SU-DHL-6 (cell line): ENCODE results near the gene OR10A3.

ENCODE experiments used
- H2AFZ ChIP-seq: fragments of 200-600 bp; sonication (generic); 2 replicates; pipeline ENCODE4 v1.6.1; 2014; ENCODE audit warnings: low read depth, mild to moderate bottlenecking, moderate library complexity, mixed read lengths, antibody characterized with exemption, low read length; ENCODE audit not compliant: severe bottlenecking
- H3F3A ChIP-seq: fragments of 200-600 bp; shearing (Covaris generic); 2 replicates; pipeline ENCODE4 v1.6.0; 2016; ENCODE audit warnings: antibody characterized with exemption, mild to moderate bottlenecking; ENCODE audit not compliant: insufficient read depth
- H3K27ac ChIP-seq: fragments of 200-600 bp; sonication (generic); 2 replicates; pipeline ENCODE4 v1.5.1; 2016; ENCODE audit warnings: low read depth, mild to moderate bottlenecking, low read length, moderate library complexity, mixed read lengths
- H3K27me3 ChIP-seq: fragments of 200-600 bp; sonication (generic), shearing (Covaris generic); 2 replicates; pipeline ENCODE4 v1.6.0; 2014; ENCODE audit warnings: mild to moderate bottlenecking, low read length
- H3K36me3 ChIP-seq: fragments of 200-600 bp; sonication (generic); 2 replicates; pipeline ENCODE4 v1.6.1; 2014; ENCODE audit warnings: mild to moderate bottlenecking, low read length, mixed read lengths
- H3K4me2 ChIP-seq: fragments of 300-600, 200-600 bp; shearing (Covaris generic), sonication (generic); 2 replicates; pipeline ENCODE4 v1.6.0; 2014; ENCODE audit warnings: low read length, low read depth, mild to moderate bottlenecking; ENCODE audit not compliant: poor library complexity, severe bottlenecking
- H3K4me3 ChIP-seq: fragments of 200-600 bp; sonication (generic); 2 replicates; pipeline ENCODE4 v1.5.1; 2014; ENCODE audit warnings: antibody characterized with exemption, low read length, mild to moderate bottlenecking, mixed read lengths; ENCODE audit not compliant: insufficient read depth, poor library complexity, severe bottlenecking
- H3K79me2 ChIP-seq: fragments of 200-600 bp; sonication (generic); 2 replicates; pipeline ENCODE4 v1.6.1; 2014; ENCODE audit warnings: mild to moderate bottlenecking, low read length, moderate library complexity; ENCODE audit not compliant: insufficient read depth
- H3K9ac ChIP-seq: fragments of 200-600 bp; sonication (generic); 2 replicates; pipeline ENCODE4 v1.7.0; 2014; ENCODE audit warnings: mild to moderate bottlenecking, low read length
- H3K9me2 ChIP-seq: fragments of 200-600 bp; sonication (generic); replicated peaks from 2 replicates; pipeline ENCODE4 v1.6.1; 2014; ENCODE audit warnings: low read length; ENCODE audit not compliant: insufficient read depth
- H3K9me3 ChIP-seq: fragments of 200-600 bp; sonication (generic); 2 replicates; pipeline ENCODE4 v1.6.1; 2014; ENCODE audit warnings: low read length, mixed read lengths; ENCODE audit not compliant: insufficient read depth
- H4K20me1 ChIP-seq: fragments of 200-600 bp; sonication (generic); 2 replicates; pipeline ENCODE4 v1.6.1; 2014; ENCODE audit warnings: low read depth, mild to moderate bottlenecking, antibody characterized with exemption, low read length, moderate library complexity, mixed read lengths
- CTCF ChIP-seq: fragments of 200-600 bp; sonication (generic); IDR thresholded peaks from one replicate; pipeline ENCODE4 v1.5.1; 2017; ENCODE audit warnings: antibody characterized with exemption, mild to moderate bottlenecking, low read length, moderate library complexity; ENCODE audit not compliant: insufficient read depth, poor library complexity, severe bottlenecking
- EZH2phosphoT487 ChIP-seq: fragments of 200-600 bp; sonication (generic), shearing (Covaris generic); conservative IDR thresholded peaks from 2 replicates; pipeline ENCODE4 v1.6.1; 2018; ENCODE audit warnings: mild to moderate bottlenecking, antibody characterized with exemption, low read length, moderate library complexity, mixed read lengths

The OR10A3 gene

GRCh38 chr11:7964261-7964660 is 22.8 kb upstream of the OR10A3 start:
- Histone ChIP-seq H2AFZ (no peak overlapping the region), H4K20me1 (no peaks in the 10 kb centered on the region), H3K27ac (no peak overlapping the region), H3F3A (no peaks in the 10 kb centered on the region), H3K9ac (no peak overlapping the region), H3K36me3 (no peaks in the 10 kb centered on the region), H3K4me3 (no peak overlapping the region), H3K27me3 (no peaks in the 10 kb centered on the region), H3K9me2 (no peaks in the 10 kb centered on the region), H3K79me2 (no peaks in the 10 kb centered on the region), H3K4me2 (no peak overlapping the region), H3K9me3 (no peaks in the 10 kb centered on the region)
- no peak for TF ChIP-seq EZH2phosphoT487
- no peak for TF ChIP-seq CTCF

GRCh38 chr11:7955191-7955590 is 13.7 kb upstream of the OR10A3 start:
- no peaks in the 10 kb centered on the region for H3K79me2 ChIP-seq
- no peak overlapping the region for H3K9ac ChIP-seq
- H3K4me3 ChIP-seq: no peak overlapping the region
- no peaks in the 10 kb centered on the region for H3K9me2 ChIP-seq
- no peak for TF ChIP-seq CTCF
- no peak for TF ChIP-seq EZH2phosphoT487
- no peaks in the 10 kb centered on the region for H3K9me3 ChIP-seq
- H3F3A ChIP-seq: no peaks in the 10 kb centered on the region
- no peaks in the 10 kb centered on the region for H3K27me3 ChIP-seq
- H3K4me2 ChIP-seq: no peak overlapping the region
- H4K20me1 ChIP-seq: no peaks in the 10 kb centered on the region
- H2AFZ ChIP-seq: no peak overlapping the region
- no peaks in the 10 kb centered on the region for H3K36me3 ChIP-seq
- no peak overlapping the region for H3K27ac ChIP-seq

- Histone ChIP-seq H3K9ac (no peak overlapping the region), H3K9me2 (no peaks in the 10 kb centered on the region), H3K36me3 (no peaks in the 10 kb centered on the region), H4K20me1 (no peaks in the 10 kb centered on the region), H2AFZ (no peak overlapping the region), H3K9me3 (no peaks in the 10 kb centered on the region), H3K27ac (no peak overlapping the region), H3K4me2 (no peak overlapping the region), H3K79me2 (no peaks in the 10 kb centered on the region), H3K27me3 (no peaks in the 10 kb centered on the region), H3F3A (no peaks in the 10 kb centered on the region), H3K4me3 (no peak overlapping the region)
- no peak for TF ChIP-seq EZH2phosphoT487
- TF ChIP-seq CTCF: no peak
These were observed 8.4 kb upstream of the OR10A3 start for GRCh38 chr11:7949934-7950333.
